ENCODE measurements around the gene ABCC10. TPM values are rescaled to one million over a fixed set of nuclear protein-coding genes. Genes with fewer than 3 reads are reported as not detected.

The ABCC10 gene
- total RNA-seq, 3 donors from 2014 or later = 25.3 to 43.3 (median 37.4) TPM

DNA sequence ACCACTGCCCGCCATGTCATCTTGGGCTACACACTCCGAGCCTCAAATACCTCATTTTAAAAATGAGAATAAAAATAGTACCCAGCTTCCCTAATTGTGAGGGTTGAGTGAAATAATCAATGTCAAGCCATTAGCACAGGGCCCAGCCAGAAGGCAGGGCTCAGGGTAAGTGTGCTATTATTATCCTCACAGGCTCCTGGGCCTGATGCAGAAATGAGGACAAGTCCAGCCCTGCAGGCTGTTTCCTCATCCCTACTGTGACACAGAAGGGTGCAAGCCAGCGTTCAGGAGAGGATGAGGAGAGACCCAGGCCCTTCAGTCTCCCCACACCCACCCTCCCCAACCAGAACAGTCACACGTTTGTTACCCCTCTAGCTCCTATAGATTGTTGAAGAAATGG lies 24.0 kb downstream of the ABCC10 start:
- Histone ChIP-seq H3K36me3 (ENCODE audit: low read depth) (no peaks in the 10 kb centered on the region), H3K9me3 (no peaks in the 10 kb centered on the region), H3K4me3 (no peak overlapping the region), H3K4me1 (ENCODE audit: low read depth) (peaks cover 8% of the 10 kb centered on the region)
- intact Hi-C loops (cut with DNase I, micrococcal nuclease) = loop anchor here (5.0 to 10.0 kb wide), 2 partner anchors 53 to 56 kb away; no protein-coding TSS in a partner anchor
- TF ChIP-seq, protein P1, sequence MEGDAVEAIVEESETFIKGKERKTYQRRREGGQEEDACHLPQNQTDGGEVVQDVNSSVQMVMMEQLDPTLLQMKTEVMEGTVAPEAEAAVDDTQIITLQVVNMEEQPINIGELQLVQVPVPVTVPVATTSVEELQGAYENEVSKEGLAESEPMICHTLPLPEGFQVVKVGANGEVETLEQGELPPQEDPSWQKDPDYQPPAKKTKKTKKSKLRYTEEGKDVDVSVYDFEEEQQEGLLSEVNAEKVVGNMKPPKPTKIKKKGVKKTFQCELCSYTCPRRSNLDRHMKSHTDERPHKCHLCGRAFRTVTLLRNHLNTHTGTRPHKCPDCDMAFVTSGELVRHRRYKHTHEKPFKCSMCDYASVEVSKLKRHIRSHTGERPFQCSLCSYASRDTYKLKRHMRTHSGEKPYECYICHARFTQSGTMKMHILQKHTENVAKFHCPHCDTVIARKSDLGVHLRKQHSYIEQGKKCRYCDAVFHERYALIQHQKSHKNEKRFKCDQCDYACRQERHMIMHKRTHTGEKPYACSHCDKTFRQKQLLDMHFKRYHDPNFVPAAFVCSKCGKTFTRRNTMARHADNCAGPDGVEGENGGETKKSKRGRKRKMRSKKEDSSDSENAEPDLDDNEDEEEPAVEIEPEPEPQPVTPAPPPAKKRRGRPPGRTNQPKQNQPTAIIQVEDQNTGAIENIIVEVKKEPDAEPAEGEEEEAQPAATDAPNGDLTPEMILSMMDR (IDR thresholded peaks at IDR 0.05) = no peak
- no peak for ATAC-seq
- no peak for DNase-seq

GRCh38 chr6:43451939-43452338 lies 24.6 kb downstream of the ABCC10 start:
- TF ChIP-seq, protein P1 (IDR thresholded peaks at IDR 0.05) = no peak
- DNase-seq (no peak), ATAC-seq (no peak)
- Histone ChIP-seq H3K9me3 (no peaks in the 10 kb centered on the region), H3K36me3 (ENCODE audit: low read depth) (no peaks in the 10 kb centered on the region), H3K4me1 (ENCODE audit: low read depth) (peaks cover 8% of the 10 kb centered on the region), H3K4me3 (no peak overlapping the region)
- intact Hi-C loops (cut with DNase I, micrococcal nuclease) = loop anchor here (5.0 to 10.0 kb wide), 2 partner anchors 53 to 55 kb away; no protein-coding TSS in a partner anchor

- TF ChIP-seq, protein P1 (IDR thresholded peaks at IDR 0.05) = no peak
- peaks cover 8% of the 10 kb centered on the region for H3K4me1 ChIP-seq (ENCODE audit: low read depth)
- ATAC-seq = no peak
- intact Hi-C loops (cut with DNase I, micrococcal nuclease) = loop anchor here (5.0 to 10.0 kb wide), 2 partner anchors 52 to 54 kb away; no protein-coding TSS in a partner anchor
- no peaks in the 10 kb centered on the region for H3K36me3 ChIP-seq (ENCODE audit: low read depth)
- no peak overlapping the region for H3K4me3 ChIP-seq
- no peak for DNase-seq
- no peaks in the 10 kb centered on the region for H3K9me3 ChIP-seq
Measured at GRCh38 chr6:43452896-43453295, 25.6 kb downstream of the ABCC10 start.

DNA sequence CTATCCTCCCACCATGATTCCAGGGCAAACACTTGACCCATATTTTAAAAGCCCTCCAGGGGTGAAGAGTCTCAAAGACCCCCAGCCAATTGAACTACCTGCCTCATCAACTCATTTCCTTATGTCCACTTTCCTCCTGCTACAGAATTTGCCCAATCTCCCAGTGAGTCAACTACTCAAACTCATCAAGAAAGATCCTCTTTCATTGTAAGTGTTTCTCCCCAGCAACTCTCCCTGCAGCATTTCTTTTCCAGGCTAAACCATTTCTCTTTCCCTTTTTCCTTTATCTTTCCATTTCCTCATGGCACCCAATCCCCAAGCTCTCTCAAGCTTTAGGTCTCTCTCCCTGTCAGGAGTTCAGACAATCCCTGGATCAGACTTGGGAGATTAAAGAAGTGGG lies 26.5 kb downstream of the ABCC10 start:
- intact Hi-C loops (cut with DNase I, micrococcal nuclease) = loop anchor here (5.0 to 10.0 kb wide), 2 partner anchors 51 to 53 kb away; no protein-coding TSS in a partner anchor
- DNase-seq (no peak), ATAC-seq (no peak)
- TF ChIP-seq, protein P1 (IDR thresholded peaks at IDR 0.05) = no peak
- no peak overlapping the region for H3K4me3 ChIP-seq
- peaks cover 8% of the 10 kb centered on the region for H3K4me1 ChIP-seq (ENCODE audit: low read depth)
- H3K36me3 ChIP-seq (ENCODE audit: low read depth) = no peaks in the 10 kb centered on the region
- no peaks in the 10 kb centered on the region for H3K9me3 ChIP-seq

DNA sequence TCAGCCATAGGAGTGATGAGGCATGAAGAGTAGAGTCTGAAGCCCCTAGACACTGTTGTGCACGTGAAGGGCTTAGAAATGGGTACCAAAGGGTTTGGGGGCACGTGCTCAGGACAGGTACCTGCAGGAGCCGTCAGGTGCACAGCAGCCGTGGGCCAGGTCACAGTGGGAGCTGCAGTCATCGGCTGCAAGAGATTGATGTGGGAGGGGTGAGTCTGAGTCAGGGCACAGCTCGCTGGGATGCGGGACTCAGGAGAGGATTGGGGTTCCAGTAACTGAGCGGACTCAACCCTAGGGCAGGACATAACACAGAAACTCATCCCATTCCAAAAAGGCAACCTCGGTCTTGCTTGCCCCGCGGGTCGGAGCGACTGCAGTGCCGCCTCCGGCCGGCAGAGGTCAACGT lies 27.0 kb downstream of the ABCC10 start:
- intact Hi-C loops (cut with DNase I, micrococcal nuclease) = loop anchor here (5.0 to 10.0 kb wide), 2 partner anchors 51 to 53 kb away; no protein-coding TSS in a partner anchor
- no peak for DNase-seq
- peak; percentile 93 for ATAC-seq
- Histone ChIP-seq H3K9me3 (no peaks in the 10 kb centered on the region), H3K4me1 (ENCODE audit: low read depth) (peaks cover 8% of the 10 kb centered on the region), H3K4me3 (no peak overlapping the region), H3K36me3 (ENCODE audit: low read depth) (no peaks in the 10 kb centered on the region)
- TF ChIP-seq, protein P1 (IDR thresholded peaks at IDR 0.05) = peak; percentile 97

All from mucosa of descending colon (tissue), 3 donors.